Measurements from ENCODE around the gene KIF6.

DNA sequence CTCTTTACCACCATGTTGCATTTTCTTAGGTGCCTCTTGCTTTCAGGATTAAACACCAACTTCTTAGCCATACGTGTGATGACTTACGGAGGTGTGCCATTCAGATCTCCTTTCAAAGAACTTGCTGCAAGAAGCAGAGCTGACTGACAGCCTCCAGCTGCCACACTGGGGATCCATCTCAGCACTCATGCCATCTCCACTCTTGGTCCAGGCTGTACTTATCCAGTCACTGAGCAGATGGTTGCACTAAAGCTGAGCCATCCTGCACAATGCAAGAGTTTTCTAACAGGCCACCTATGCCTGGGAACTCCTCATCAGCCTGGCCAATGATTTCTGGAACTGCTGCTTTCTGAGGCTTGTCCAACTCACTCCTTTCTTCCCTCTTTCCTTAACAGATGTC, 31.4 kb upstream of the KIF6 start:
- TF ChIP-seq CTCF (IDR thresholded peaks at IDR 0.05 in 4 of 5, conservative IDR thresholded peaks at IDR 0.05 in 1 of 5) (no peak), POLR2A (IDR thresholded peaks at IDR 0.05) (no peak)

Data from gastrocnemius medialis (tissue), 4 donors.